ENCODE results near the gene CDH12.
"Not testable (repeated sequence)": the region's sequence is repeated elsewhere in the genome, so short reads cannot be mapped to it uniquely, and the experiment has no call there.

CDH12 gene

GRCh38 chr5:22432905-22433304, 420.2 kb downstream of the CDH12 start:
- no peak for DNase-seq (ENCODE audit: low spot score)

GRCh38 chr5:22431840-22432239, 421.3 kb downstream of the CDH12 start:
- no peak for DNase-seq (ENCODE audit: low spot score)

- no peak for DNase-seq (ENCODE audit: low spot score)
Measured at GRCh38 chr5:22431406-22431805, 421.7 kb downstream of the CDH12 start.

- DNase-seq (ENCODE audit: low spot score), result no peak
Measured at GRCh38 chr5:22411554-22412349, 441.4 kb downstream of the CDH12 start.

- no peak for DNase-seq (ENCODE audit: low spot score)
Measured at GRCh38 chr5:22391956-22392355, 461.2 kb downstream of the CDH12 start.

- no peak for DNase-seq (ENCODE audit: low spot score)
Measured at GRCh38 chr5:22390888-22391287, 462.3 kb downstream of the CDH12 start.

- no peak for DNase-seq (ENCODE audit: low spot score)
Measured at GRCh38 chr5:22372826-22373660, 480.1 kb downstream of the CDH12 start.

- no peak for DNase-seq (ENCODE audit: low spot score)
Measured at GRCh38 chr5:22372376-22372775, 480.8 kb downstream of the CDH12 start.

GRCh38 chr5:22354956-22355355, 498.2 kb downstream of the CDH12 start:
- DNase-seq (ENCODE audit: low spot score), result no peak

- DNase-seq (ENCODE audit: low spot score), result no peak
Measured at GRCh38 chr5:22352493-22352892, 500.7 kb downstream of the CDH12 start.

GRCh38 chr5:22351178-22351577, 502.0 kb downstream of the CDH12 start:
- DNase-seq (ENCODE audit: low spot score), result no peak

- DNase-seq (ENCODE audit: low spot score), result no peak
Measured at GRCh38 chr5:22348027-22348426, 505.1 kb downstream of the CDH12 start.

- no peak for DNase-seq (ENCODE audit: low spot score)
Measured at GRCh38 chr5:22344000-22344399, 509.1 kb downstream of the CDH12 start.

GRCh38 chr5:22341406-22341805, 511.7 kb downstream of the CDH12 start:
- no peak for DNase-seq (ENCODE audit: low spot score)

- not testable (repeated sequence) for DNase-seq (ENCODE audit: low spot score)
Measured at GRCh38 chr5:22332949-22333348, 520.2 kb downstream of the CDH12 start.

GRCh38 chr5:22329683-22330082, 523.5 kb downstream of the CDH12 start:
- DNase-seq (ENCODE audit: low spot score), result no peak

- no peak for DNase-seq (ENCODE audit: low spot score)
Measured at GRCh38 chr5:22319798-22320197, 533.3 kb downstream of the CDH12 start.

GRCh38 chr5:22316294-22316693, 536.9 kb downstream of the CDH12 start:
- DNase-seq (ENCODE audit: low spot score), result no peak

- not testable (repeated sequence) for DNase-seq (ENCODE audit: low spot score)
Measured at GRCh38 chr5:22315052-22315451, 538.1 kb downstream of the CDH12 start.

GRCh38 chr5:22314548-22314947, 538.6 kb downstream of the CDH12 start:
- DNase-seq (ENCODE audit: low spot score), result no peak

GRCh38 chr5:22306011-22306410, 547.1 kb downstream of the CDH12 start:
- no peak for DNase-seq (ENCODE audit: low spot score)

- no peak for DNase-seq (ENCODE audit: low spot score)
Measured at GRCh38 chr5:22295832-22296231, 557.3 kb downstream of the CDH12 start.

- DNase-seq (ENCODE audit: low spot score), result no peak
Measured at GRCh38 chr5:22293147-22293546, 560.0 kb downstream of the CDH12 start.
